Breast epithelium (tissue), 3 donors: Measurements from ENCODE around the gene GPR162.

ENCODE experiments used
- POLR2A ChIP-seq: fragments of 450-650 bp; IDR thresholded peaks from one replicate; pipeline ENCODE4 v1.6.1; 2016; ENCODE audit warnings: antibody characterized with exemption, mild to moderate bottlenecking, moderate library complexity
- POLR2AphosphoS5 ChIP-seq, 3 donors: sonication (generic); formaldehyde crosslinking; IDR thresholded peaks; one replicate each; pipeline ENCODE4 v1.6.1; 2017; ENCODE audit warnings: antibody characterized with exemption in 3 of 3
- TF ChIP-seq, protein P1 (sequence below), 3 donors: fragments of 450-650 bp; IDR thresholded peaks; one replicate each; pipeline ENCODE4 v1.5.1; 2016 to 2017; ENCODE audit warnings: antibody characterized with exemption in 3 of 3, mild to moderate bottlenecking in 3 of 3, moderate library complexity in 3 of 3

DNA sequence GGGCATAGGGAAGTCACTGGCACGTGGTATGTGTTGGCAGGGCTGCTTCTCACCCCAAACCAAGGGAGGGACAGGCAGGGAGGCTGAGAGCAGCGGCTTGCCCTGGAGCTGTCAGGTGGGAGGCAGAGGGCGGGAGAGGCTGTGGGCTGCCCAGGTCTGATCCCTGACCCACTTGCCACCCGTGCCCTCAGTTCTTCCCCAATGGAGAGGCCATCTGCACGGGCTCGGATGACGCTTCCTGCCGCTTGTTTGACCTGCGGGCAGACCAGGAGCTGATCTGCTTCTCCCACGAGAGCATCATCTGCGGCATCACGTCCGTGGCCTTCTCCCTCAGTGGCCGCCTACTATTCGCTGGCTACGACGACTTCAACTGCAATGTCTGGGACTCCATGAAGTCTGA is 23.8 kb downstream of the GPR162 start:
- TF ChIP-seq POLR2A (no peak), POLR2AphosphoS5 (IDR thresholded peaks at IDR 0.05) (no peak)
- TF ChIP-seq, protein P1, sequence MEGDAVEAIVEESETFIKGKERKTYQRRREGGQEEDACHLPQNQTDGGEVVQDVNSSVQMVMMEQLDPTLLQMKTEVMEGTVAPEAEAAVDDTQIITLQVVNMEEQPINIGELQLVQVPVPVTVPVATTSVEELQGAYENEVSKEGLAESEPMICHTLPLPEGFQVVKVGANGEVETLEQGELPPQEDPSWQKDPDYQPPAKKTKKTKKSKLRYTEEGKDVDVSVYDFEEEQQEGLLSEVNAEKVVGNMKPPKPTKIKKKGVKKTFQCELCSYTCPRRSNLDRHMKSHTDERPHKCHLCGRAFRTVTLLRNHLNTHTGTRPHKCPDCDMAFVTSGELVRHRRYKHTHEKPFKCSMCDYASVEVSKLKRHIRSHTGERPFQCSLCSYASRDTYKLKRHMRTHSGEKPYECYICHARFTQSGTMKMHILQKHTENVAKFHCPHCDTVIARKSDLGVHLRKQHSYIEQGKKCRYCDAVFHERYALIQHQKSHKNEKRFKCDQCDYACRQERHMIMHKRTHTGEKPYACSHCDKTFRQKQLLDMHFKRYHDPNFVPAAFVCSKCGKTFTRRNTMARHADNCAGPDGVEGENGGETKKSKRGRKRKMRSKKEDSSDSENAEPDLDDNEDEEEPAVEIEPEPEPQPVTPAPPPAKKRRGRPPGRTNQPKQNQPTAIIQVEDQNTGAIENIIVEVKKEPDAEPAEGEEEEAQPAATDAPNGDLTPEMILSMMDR (IDR thresholded peaks at IDR 0.05), result no peak
